ENCODE results near the gene MYRIP.
"Not testable (repeated sequence)": the region's sequence is repeated elsewhere in the genome, so short reads cannot be mapped to it uniquely, and the experiment has no call there.

DNA sequence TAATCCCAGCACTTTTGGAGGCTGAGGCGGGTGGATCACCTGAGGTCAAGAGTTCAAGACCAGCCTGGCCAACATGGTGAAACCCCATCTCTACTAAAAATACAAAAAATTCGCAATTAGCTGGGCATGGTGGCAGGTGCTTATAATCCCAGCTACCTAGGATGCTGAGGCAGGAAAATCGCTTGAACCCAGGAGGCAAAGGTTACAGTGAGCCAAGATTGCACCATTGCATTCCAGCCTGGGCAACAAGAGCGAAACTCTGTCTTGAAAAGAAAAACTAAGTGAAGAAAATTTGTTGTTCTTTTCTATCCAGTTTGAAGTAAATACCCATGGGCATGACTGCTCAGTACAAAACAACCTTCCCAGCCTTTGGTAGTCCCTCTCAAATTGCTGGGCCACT is 24.4 kb downstream of the MYRIP start:
- TF ChIP-seq, protein P1, sequence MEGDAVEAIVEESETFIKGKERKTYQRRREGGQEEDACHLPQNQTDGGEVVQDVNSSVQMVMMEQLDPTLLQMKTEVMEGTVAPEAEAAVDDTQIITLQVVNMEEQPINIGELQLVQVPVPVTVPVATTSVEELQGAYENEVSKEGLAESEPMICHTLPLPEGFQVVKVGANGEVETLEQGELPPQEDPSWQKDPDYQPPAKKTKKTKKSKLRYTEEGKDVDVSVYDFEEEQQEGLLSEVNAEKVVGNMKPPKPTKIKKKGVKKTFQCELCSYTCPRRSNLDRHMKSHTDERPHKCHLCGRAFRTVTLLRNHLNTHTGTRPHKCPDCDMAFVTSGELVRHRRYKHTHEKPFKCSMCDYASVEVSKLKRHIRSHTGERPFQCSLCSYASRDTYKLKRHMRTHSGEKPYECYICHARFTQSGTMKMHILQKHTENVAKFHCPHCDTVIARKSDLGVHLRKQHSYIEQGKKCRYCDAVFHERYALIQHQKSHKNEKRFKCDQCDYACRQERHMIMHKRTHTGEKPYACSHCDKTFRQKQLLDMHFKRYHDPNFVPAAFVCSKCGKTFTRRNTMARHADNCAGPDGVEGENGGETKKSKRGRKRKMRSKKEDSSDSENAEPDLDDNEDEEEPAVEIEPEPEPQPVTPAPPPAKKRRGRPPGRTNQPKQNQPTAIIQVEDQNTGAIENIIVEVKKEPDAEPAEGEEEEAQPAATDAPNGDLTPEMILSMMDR (IDR thresholded peaks at IDR 0.05; ENCODE audit: low read depth, low read length) = not testable (repeated sequence)
- not testable (repeated sequence) for TF ChIP-seq POLR2A (IDR thresholded peaks at IDR 0.05; ENCODE audit: extremely low read depth, insufficient read length)
